Measurements from ENCODE around the gene DOCK11. TPM values are rescaled to one million over a fixed set of nuclear protein-coding genes. Genes with fewer than 3 reads are reported as not detected.
"Not testable (repeated sequence)": the region's sequence is repeated elsewhere in the genome, so short reads cannot be mapped to it uniquely, and the experiment has no call there.

Gene DOCK11
- total RNA-seq, 2 donors from 2014 or later, result 41.6 to 44.9 TPM

GRCh38 chrX:118717678-118718391, 222.2 kb downstream of the DOCK11 start:
- DNase-seq (ENCODE audit: low spot score in 2 of 2) (no peak), ATAC-seq (no peak)
- Mint-ChIP-seq H3K9me3 (no peaks in the 10 kb centered on the region), H3K27ac (no peak overlapping the region), H3K36me3 (no peaks in the 10 kb centered on the region)

GRCh38 chrX:118718737-118719136, 223.1 kb downstream of the DOCK11 start:
- DNase-seq (ENCODE audit: low spot score in 2 of 2) (no peak), ATAC-seq (no peak)
- Mint-ChIP-seq H3K36me3 (no peaks in the 10 kb centered on the region), H3K9me3 (no peaks in the 10 kb centered on the region), H3K27ac (no peak overlapping the region)

DNA sequence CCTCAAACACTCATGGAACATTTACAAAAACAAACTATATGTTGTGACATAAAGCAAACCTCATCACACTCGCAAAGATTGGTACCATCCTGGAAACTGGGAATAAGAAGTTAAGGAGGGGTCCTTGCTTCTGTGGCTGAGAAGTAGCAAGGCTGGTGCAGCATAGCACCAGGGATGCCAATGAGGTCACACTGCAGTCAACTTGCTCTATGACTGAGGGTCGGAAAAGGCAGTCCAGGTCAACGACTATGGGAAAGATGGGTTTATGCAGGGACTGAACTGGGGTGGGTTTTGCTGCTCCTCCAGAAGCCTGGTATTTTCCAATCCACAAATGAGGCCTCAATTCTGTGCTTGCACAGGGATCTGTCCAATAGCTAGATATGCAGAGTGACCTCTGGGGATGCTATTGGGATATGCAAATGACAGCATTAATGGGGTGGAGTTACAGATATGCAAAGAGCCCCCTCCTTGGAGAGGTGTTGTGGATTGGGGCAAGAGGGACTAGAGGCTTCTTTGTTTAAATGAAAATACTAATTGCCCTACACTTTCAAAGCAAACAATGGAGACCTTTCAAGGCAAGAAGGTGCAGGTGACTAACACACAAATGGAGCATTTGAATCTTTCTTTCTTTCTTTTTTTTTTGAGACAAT, 224.6 kb downstream of the DOCK11 start:
- Mint-ChIP-seq H3K27ac (no peak overlapping the region), H3K9me3 (no peaks in the 10 kb centered on the region), H3K36me3 (no peaks in the 10 kb centered on the region)
- no peak for ATAC-seq
- DNase-seq (ENCODE audit: low spot score in 2 of 2), result no peak

GRCh38 chrX:118723376-118723775, 227.8 kb downstream of the DOCK11 start:
- Mint-ChIP-seq H3K36me3 (no peaks in the 10 kb centered on the region), H3K27ac (no peak overlapping the region), H3K9me3 (no peaks in the 10 kb centered on the region)
- ATAC-seq (no peak), DNase-seq (ENCODE audit: low spot score in 2 of 2) (no peak)

- DNase-seq (ENCODE audit: low spot score in 2 of 2) (no peak), ATAC-seq (no peak)
- no peaks in the 10 kb centered on the region for H3K36me3 Mint-ChIP-seq
- H3K9me3 Mint-ChIP-seq, result no peaks in the 10 kb centered on the region
- H3K27ac Mint-ChIP-seq, result no peak overlapping the region
Measured at GRCh38 chrX:118724365-118724764, 228.8 kb downstream of the DOCK11 start.

- Mint-ChIP-seq H3K36me3 (no peaks in the 10 kb centered on the region), H3K27ac (no peak overlapping the region), H3K9me3 (no peaks in the 10 kb centered on the region)
- no peak for ATAC-seq
- no peak for DNase-seq (ENCODE audit: low spot score in 2 of 2)
Measured at GRCh38 chrX:118724775-118725174, 229.2 kb downstream of the DOCK11 start.

DNA sequence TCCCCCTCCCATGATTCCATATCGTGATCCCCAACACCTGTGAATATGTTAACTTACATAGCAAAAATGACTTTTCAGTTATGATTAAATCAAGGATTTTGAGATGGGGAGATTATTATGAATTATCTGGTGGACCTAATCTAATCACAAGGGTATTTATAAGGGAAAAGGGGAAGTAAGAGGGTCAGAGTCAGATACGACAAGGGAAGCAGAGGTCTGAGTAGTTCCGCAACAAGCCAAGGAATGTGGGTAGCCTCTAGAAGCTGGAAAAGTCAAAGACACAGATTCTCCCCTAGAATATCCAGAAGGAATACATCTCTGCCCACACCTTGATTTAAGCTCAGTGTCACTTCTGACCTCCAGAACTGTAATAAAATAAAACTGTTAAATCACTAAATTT, 230.8 kb downstream of the DOCK11 start:
- DNase-seq (ENCODE audit: low spot score in 2 of 2) (no peak), ATAC-seq (no peak)
- H3K27ac Mint-ChIP-seq, result no peak overlapping the region
- H3K36me3 Mint-ChIP-seq, result no peaks in the 10 kb centered on the region
- no peaks in the 10 kb centered on the region for H3K9me3 Mint-ChIP-seq

- ATAC-seq (peak; percentile 86 to 89), DNase-seq (ENCODE audit: low spot score in 2 of 2) (peak in 1 of 2 donors; percentile 17)
- Mint-ChIP-seq H3K36me3 (no peaks in the 10 kb centered on the region), H3K9me3 (no peaks in the 10 kb centered on the region), H3K27ac (no peak within 1 kb of the TSS)
Measured at GRCh38 chrX:118726887-118727685, 231.5 kb downstream of the DOCK11 start, which contains the start of gene IL13RA1. Gene IL13RA1, plus strand, starts transcription at chrX:118727606. Its CDS starts 33 bp downstream, at chrX:118727639.

DNA sequence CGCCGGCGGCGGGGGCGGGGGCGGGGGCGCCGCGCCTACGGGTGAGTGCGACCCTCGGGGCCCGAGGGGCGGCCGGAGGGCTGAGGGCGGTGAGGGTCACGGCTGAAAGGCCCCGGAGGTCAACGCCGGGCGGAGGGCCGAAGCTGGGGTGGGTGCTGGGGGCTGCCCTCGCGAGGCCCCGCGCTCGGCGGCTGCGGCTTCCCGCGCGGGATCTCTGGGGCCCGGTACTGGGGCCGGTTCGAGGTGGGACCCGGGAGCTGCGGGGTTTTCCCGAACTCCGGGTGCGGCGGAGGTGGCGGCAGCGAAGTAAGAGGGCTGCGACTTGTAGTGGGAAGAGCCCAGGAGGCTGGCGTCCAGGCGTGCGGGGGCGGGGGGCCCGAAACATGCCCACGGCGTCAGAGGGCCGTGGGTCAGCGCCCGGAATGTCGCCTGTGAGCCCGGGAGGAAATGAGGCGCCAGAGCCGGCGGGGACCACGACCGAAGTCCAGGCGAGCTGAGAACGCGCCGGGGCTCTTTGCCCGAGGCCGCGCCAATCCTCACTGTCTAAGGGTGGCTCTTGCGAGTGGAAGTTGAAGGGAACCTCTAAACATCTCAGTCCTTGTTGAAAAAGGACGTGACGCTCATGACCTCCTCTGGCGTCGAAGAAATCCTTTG, 232.2 kb downstream of the DOCK11 start:
- DNase-seq (ENCODE audit: low spot score in 2 of 2) (no peak), ATAC-seq (peak; percentile 10 to 16)
- no peaks in the 10 kb centered on the region for H3K36me3 Mint-ChIP-seq
- no peaks in the 10 kb centered on the region for H3K9me3 Mint-ChIP-seq
- H3K27ac Mint-ChIP-seq, result no peak overlapping the region

DNA sequence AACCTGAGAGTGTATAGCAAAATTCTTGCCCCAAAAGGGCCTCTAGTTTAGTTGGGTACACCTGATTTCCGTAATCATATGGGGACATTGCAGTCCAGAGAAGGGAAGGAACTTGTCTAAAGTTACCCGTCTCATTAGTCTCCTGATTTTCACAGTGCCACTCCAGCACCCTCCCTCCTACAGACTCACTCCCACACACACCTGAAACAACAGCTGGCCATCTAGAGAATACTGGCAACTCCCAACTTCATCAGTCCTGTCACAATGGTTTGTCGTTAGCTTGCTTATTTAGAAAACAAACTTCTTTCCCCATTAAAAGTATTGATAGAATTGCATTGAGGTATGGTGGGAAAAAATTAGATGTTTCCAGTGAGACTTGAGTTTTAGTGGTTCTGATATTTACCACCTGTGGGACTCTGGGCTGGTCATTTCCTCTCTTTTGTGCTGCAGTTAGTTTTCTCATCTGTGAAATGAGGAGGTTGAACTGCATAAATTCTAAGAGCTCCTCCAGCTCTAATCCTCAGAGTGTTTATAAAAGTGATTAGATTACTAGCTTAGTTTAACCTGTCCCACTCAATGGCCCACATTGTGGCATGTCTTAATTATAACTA, 233.5 kb downstream of the DOCK11 start:
- ATAC-seq (no peak), DNase-seq (ENCODE audit: low spot score in 2 of 2) (no peak)
- Mint-ChIP-seq H3K36me3 (no peaks in the 10 kb centered on the region), H3K9me3 (no peaks in the 10 kb centered on the region), H3K27ac (no peak overlapping the region)

DNA sequence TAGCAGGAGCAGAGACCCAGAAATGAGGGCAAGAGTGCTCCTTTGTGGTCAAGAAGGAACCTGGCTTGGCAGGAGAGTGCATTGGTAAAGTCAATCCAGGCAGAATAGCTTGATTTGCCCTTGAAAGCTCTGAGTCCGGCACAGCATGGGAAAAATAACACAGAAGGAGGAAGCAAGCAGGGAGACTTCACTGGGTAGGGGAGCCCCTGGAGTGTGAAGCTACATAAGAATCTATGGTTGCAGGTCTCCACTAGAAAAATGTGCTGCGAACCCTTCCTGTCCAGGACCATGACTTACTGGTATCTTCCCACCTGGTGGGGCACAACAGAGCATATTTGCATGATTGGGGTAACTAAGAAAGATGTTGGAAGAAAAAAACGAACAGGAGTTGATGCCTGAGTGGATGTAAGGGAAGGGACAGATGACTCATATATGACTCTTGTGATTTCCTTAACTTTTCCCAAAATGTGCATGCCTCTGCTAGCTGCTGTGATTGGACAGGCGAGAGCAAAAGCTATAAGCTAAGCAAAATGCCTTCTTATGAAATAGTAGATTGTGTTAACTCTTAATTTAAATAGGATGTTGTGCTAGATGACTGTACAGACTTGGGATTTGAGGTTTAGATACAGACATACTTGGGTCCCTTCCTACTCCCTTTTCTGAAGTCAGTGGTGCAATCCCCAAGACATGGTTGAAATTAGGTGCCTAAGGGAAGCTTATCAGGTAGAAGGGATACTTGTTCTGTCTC, 235.1 kb downstream of the DOCK11 start:
- no peaks in the 10 kb centered on the region for H3K36me3 Mint-ChIP-seq
- H3K9me3 Mint-ChIP-seq, result no peaks in the 10 kb centered on the region
- no peak for ATAC-seq
- no peak overlapping the region for H3K27ac Mint-ChIP-seq
- DNase-seq (ENCODE audit: low spot score in 2 of 2), result no peak

GRCh38 chrX:118732551-118732950, 236.9 kb downstream of the DOCK11 start:
- not testable (repeated sequence) for ATAC-seq; DNase-seq (ENCODE audit: low spot score in 2 of 2); H3K36me3 Mint-ChIP-seq; H3K9me3 Mint-ChIP-seq; H3K27ac Mint-ChIP-seq

- ATAC-seq, result peak in 1 of 2 donors; percentile 69
- Mint-ChIP-seq H3K9me3 (peaks cover 0 to 4% of the 10 kb centered on the region in 2 donors), H3K27ac (no peak overlapping the region), H3K36me3 (peaks cover 0 to 9% of the 10 kb centered on the region in 2 donors)
- no peak for DNase-seq (ENCODE audit: low spot score in 2 of 2)
Measured at GRCh38 chrX:118734909-118735308, 239.3 kb downstream of the DOCK11 start.
